GM23248 (cell line): ENCODE results near the gene FAM162A. TPM values are rescaled to one million over a fixed set of nuclear protein-coding genes. Genes with fewer than 3 reads are reported as not detected.

Experiments used
- DNase-seq: peaks from one replicate; pipeline ENCODE4 v3.0.0-alpha.2; 2015
- H2AFZ ChIP-seq: fragments of 200-600 bp; sonication (generic); 2 replicates; pipeline ENCODE4 v1.6.1; 2016; ENCODE audit warnings: antibody characterized with exemption
- H3F3A ChIP-seq: fragments of 200-600 bp; sonication (generic); 2 replicates; pipeline ENCODE4 v1.6.1; 2016; ENCODE audit warnings: mild to moderate bottlenecking, antibody characterized with exemption, mixed run types; ENCODE audit not compliant: insufficient read depth
- H3K27ac ChIP-seq: fragments of 200-600 bp; sonication (generic); 2 replicates; pipeline ENCODE4 v1.5.1; 2016; ENCODE audit warnings: mild to moderate bottlenecking
- H3K27me3 ChIP-seq: fragments of 200-600 bp; sonication (generic); replicated peaks from 2 replicates; pipeline ENCODE4 v1.6.1; 2016; ENCODE audit warnings: mild to moderate bottlenecking; ENCODE audit not compliant: insufficient read depth
- H3K36me3 ChIP-seq: fragments of 200-600 bp; sonication (generic); 2 replicates; pipeline ENCODE4 v1.6.1; 2016; ENCODE audit warnings: low read depth, mild to moderate bottlenecking
- H3K4me1 ChIP-seq: fragments of 200-600 bp; sonication (generic); 2 replicates; pipeline ENCODE4 v1.6.1; 2016; ENCODE audit warnings: mild to moderate bottlenecking; ENCODE audit not compliant: insufficient read depth
- H3K4me2 ChIP-seq: fragments of 200-600 bp; sonication (generic); one replicate; pipeline ENCODE4 v1.6.1; 2016; ENCODE audit warnings: mild to moderate bottlenecking; ENCODE audit not compliant: unreplicated experiment
- H3K4me3 ChIP-seq: fragments of 200-600 bp; sonication (generic); 2 replicates; pipeline ENCODE4 v1.5.1; 2016; ENCODE audit warnings: mild to moderate bottlenecking
- H3K79me2 ChIP-seq: fragments of 200-600 bp; sonication (generic); 2 replicates; pipeline ENCODE4 v1.6.1; 2016; ENCODE audit warnings: mild to moderate bottlenecking; ENCODE audit not compliant: insufficient read depth
- H3K9ac ChIP-seq: fragments of 200-600 bp; sonication (generic); 2 replicates; pipeline ENCODE4 v1.6.1; 2016; ENCODE audit warnings: mild to moderate bottlenecking
- H3K9me2 ChIP-seq: fragments of 200-600 bp; sonication (generic); 2 replicates; pipeline ENCODE4 v1.6.1; 2016; ENCODE audit warnings: mixed run types, mild to moderate bottlenecking, moderate library complexity; ENCODE audit not compliant: insufficient read depth
- H3K9me3 ChIP-seq: fragments of 200-600 bp; sonication (generic); one replicate; pipeline ENCODE4 v1.6.1; 2017; ENCODE audit warnings: low read depth
- H4K20me1 ChIP-seq: fragments of 200-600 bp; sonication (generic); 2 replicates; pipeline ENCODE4 v1.6.0; 2016; ENCODE audit not compliant: insufficient read depth
- EZH2 ChIP-seq: fragments of 200-600 bp; sonication (generic); IDR thresholded peaks from 2 replicates; pipeline ENCODE4 v1.6.1; 2018; ENCODE audit warnings: antibody characterized with exemption, mild to moderate bottlenecking; ENCODE audit not compliant: insufficient read depth, poor library complexity, severe bottlenecking
- EZH2phosphoT487 ChIP-seq: fragments of 200-600 bp; sonication (generic); IDR thresholded peaks from 2 replicates; pipeline ENCODE4 v1.6.1; 2018; ENCODE audit warnings: antibody characterized with exemption, moderate library complexity, mild to moderate bottlenecking, low read depth; ENCODE audit not compliant: insufficient read depth
- WGBS, 2 experiments: methylation state at CpG; one replicate each; pipeline ENCODE4 v1.1.6; 2015 to 2017; ENCODE audit warnings: low lambda C conversion rate in 2 of 2, low coverage in 1 of 2; ENCODE audit errors: missing lambda C conversion rate in 2 of 2; 5-methylcytosine and 5-hydroxymethylcytosine counted together
- in situ Hi-C: fragments of 300-500 bp; cut with MboI; formaldehyde crosslinking; loops from 2 replicates; pipeline ENCODE4 v1.15.0; 2020
- polyA plus RNA-seq: library from polyadenylated mRNA; unstranded; fragments of >200 nt; fragmentation: Nextera tagmentation; extraction: Ambion mirVana; gene quantifications from 2 replicates; pipeline ENCODE4 v1.2.1, GENCODE V29; 2016
- total RNA-seq: library from RNA; depleted of rRNA; stranded (reverse); fragments of >200 nt; shearing (Covaris generic); gene quantifications from 2 replicates; pipeline ENCODE4 v1.2.3, GENCODE V29; 2014

FAM162A gene
- total and polyA plus RNA-seq, 2 experiments from 2014 or later = 8.0 to 101 TPM

DNA sequence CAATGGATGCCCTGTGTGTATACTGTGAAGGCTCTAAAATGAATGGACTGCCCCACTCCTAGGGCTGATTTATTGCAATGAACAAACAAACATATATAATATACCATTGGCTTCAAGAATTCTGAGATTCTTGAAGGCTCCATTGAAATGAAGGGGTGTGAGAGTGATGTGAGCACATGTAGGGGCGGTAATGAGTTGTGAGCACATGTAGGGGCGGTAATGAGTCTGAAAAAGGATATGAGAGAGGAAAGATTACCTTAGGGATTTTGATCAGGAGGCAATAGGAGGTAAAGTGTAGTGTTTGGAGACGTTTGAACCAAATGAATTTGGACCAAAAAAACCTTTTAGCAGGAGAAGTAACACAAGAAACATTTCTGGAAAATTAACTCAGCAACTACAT lies 3.7 kb downstream of the FAM162A start:
- in situ Hi-C loops = no loop called here
- 87 to 88% methylated on average over 3 of the region's 3 CpGs for WGBS, 2 experiments
- H4K20me1 ChIP-seq = no peaks in the 10 kb centered on the region
- no peak overlapping the region for H2AFZ ChIP-seq
- H3K9ac ChIP-seq = no peak overlapping the region
- H3K9me3 ChIP-seq = no peaks in the 10 kb centered on the region
- no peak for TF ChIP-seq EZH2phosphoT487
- TF ChIP-seq EZH2 = no peak
- DNase-seq = no peak
- H3K36me3 ChIP-seq = no peaks in the 10 kb centered on the region
- no peak overlapping the region for H3K4me2 ChIP-seq
- H3K4me1 ChIP-seq = peaks cover 9% of the 10 kb centered on the region
- H3K9me2 ChIP-seq = no peaks in the 10 kb centered on the region
- H3K27ac ChIP-seq = no peak overlapping the region
- H3K79me2 ChIP-seq = peaks cover 57% of the 10 kb centered on the region
- H3F3A ChIP-seq = peaks cover 10% of the 10 kb centered on the region; the same call in 1 of the 2 replicates
- H3K4me3 ChIP-seq = no peak overlapping the region
- H3K27me3 ChIP-seq = no peaks in the 10 kb centered on the region

DNA sequence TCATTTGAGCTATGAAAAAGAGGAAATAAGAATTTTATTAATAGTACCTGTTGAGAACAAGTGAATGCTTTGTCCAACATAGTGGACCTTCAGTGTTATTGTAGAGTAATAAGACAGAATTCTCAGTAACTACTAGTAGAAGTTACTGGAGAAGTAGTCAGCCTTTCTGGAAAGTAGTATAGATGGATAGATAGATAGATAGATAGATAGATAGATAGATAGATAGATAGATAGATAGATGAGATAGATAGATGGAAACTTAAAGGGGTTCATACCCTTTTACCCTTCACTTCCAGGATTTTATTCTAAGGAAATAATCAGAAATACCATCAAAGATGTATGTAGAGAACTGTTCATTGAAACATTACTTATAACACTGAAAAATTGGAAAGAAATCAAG lies 5.2 kb downstream of the FAM162A start:
- Histone ChIP-seq H3K4me2 (no peak overlapping the region), H3K79me2 (peaks cover 66% of the 10 kb centered on the region), H4K20me1 (no peaks in the 10 kb centered on the region), H3K9me2 (no peaks in the 10 kb centered on the region), H3K9me3 (no peaks in the 10 kb centered on the region), H3K36me3 (no peaks in the 10 kb centered on the region), H3K4me1 (peaks cover 8% of the 10 kb centered on the region), H3K27ac (no peak overlapping the region), H3K27me3 (no peaks in the 10 kb centered on the region), H3K4me3 (no peak overlapping the region), H3K9ac (no peak overlapping the region), H3F3A (peaks cover 5% of the 10 kb centered on the region; the same call in 1 of the 2 replicates), H2AFZ (no peak overlapping the region)
- no peak for DNase-seq
- in situ Hi-C loops = no loop called here
- no peak for TF ChIP-seq EZH2
- TF ChIP-seq EZH2phosphoT487 = no peak

DNA sequence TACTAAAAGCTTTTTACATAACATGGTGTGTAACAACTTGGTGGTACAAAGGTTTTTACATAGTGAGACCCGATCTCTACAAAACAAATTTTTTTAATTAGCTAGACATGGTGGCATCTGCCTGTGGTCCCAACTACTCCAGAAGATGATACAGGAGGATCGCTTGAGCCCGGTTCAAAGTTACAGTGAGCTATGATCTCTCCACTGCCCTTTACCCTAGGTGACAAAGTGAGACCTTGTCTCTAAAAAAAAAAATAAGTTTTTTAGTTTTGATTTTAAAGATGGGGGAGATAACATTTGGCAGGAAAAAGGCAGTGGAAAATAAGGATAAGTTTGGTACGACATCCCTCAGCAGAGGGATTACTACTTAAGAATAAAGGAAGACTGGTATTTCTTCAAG lies 5.9 kb downstream of the FAM162A start:
- no peak overlapping the region for H3K27ac ChIP-seq
- H4K20me1 ChIP-seq = no peaks in the 10 kb centered on the region
- no peak overlapping the region for H3K9ac ChIP-seq
- no peaks in the 10 kb centered on the region for H3K9me2 ChIP-seq
- peaks cover 60% of the 10 kb centered on the region for H3K79me2 ChIP-seq
- no peaks in the 10 kb centered on the region for H3K36me3 ChIP-seq
- TF ChIP-seq EZH2 = no peak
- TF ChIP-seq EZH2phosphoT487 = no peak
- no peak for DNase-seq
- no peaks in the 10 kb centered on the region for H3K9me3 ChIP-seq
- in situ Hi-C loops = no loop called here
- no peak overlapping the region for H3K4me3 ChIP-seq
- H3K4me2 ChIP-seq = no peak overlapping the region
- peaks cover 12% of the 10 kb centered on the region for H3K4me1 ChIP-seq
- H3K27me3 ChIP-seq = no peaks in the 10 kb centered on the region
- WGBS, 2 experiments = 80 to 89% methylated on average over 4 of the region's 4 CpGs
- peaks cover 8% of the 10 kb centered on the region for H3F3A ChIP-seq
- H2AFZ ChIP-seq = no peak overlapping the region

DNA sequence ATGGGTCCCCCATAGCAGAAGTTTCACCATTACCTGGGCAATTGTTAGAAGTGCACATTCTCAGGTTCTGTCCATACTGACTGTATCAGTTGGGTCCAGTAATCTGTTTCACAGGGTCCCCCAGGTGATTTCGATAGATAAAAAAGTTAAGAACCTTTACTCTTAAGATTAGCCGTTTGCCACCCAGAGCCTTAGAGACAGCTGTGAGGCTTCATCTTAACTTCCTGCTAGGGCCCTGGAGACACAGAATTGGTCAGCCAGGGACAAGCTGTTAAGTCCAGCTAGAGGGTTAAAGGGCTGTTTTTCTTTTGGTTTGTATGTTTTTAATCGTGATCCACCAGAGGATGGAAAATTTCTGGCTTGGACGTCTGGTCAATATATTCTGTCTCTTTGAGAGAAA lies 6.7 kb downstream of the FAM162A start:
- Histone ChIP-seq H3K4me2 (no peak overlapping the region), H3F3A (peaks cover 11% of the 10 kb centered on the region), H3K9me2 (no peaks in the 10 kb centered on the region), H3K36me3 (no peaks in the 10 kb centered on the region), H3K4me3 (no peak overlapping the region), H3K4me1 (peaks cover 11% of the 10 kb centered on the region; the same call in 1 of the 2 replicates), H3K9ac (no peak overlapping the region), H3K27ac (no peak overlapping the region), H3K27me3 (no peaks in the 10 kb centered on the region), H3K79me2 (peaks cover 53% of the 10 kb centered on the region), H4K20me1 (no peaks in the 10 kb centered on the region), H3K9me3 (no peaks in the 10 kb centered on the region), H2AFZ (no peak overlapping the region)
- TF ChIP-seq EZH2phosphoT487 = no peak
- TF ChIP-seq EZH2 = no peak
- in situ Hi-C loops = no loop called here
- 57 to 60% methylated on average over 4 of the region's 4 CpGs for WGBS, 2 experiments
- no peak for DNase-seq
